ENCODE measurements around the gene PAQR9. TPM values are rescaled to one million over a fixed set of nuclear protein-coding genes. Genes with fewer than 3 reads are reported as not detected.

The PAQR9 gene
- total and polyA plus RNA-seq, 2 donors (not counting 3 experiments of a cell fraction or from before 2014, with no cell fraction given) = not detected

GRCh38 chr3:142971431-142971830, 8.0 kb upstream of the PAQR9 start:
- BruUV-seq (replicated peaks) = no TSS peak
- no peak overlapping the region for H3K9ac ChIP-seq (replicated peaks; ENCODE audit: extremely low read depth, insufficient read depth, low read length)
- H3K27me3 ChIP-seq (ENCODE audit: control insufficient read depth in 2 of 2, insufficient read depth in 2 of 2, low read length in 2 of 2) = peaks cover 5 to 21% of the 10 kb centered on the region in 2 experiments
- H2AFZ ChIP-seq (ENCODE audit: low read depth, low read length) = no peak overlapping the region
- no peak for FAIRE-seq
- peaks cover 4% of the 10 kb centered on the region for H3K4me1 ChIP-seq (ENCODE audit: control insufficient read depth, extremely low read depth, insufficient read depth, low read length)
- no peak for TF ChIP-seq MYC (IDR thresholded peaks at IDR 0.05; ENCODE audit: low read depth, low read length)
- no peak for TF ChIP-seq GATA2 (IDR thresholded peaks at IDR 0.05; ENCODE audit: insufficient read depth, insufficient read length, low read depth, low read length)
- TF ChIP-seq, protein P1, sequence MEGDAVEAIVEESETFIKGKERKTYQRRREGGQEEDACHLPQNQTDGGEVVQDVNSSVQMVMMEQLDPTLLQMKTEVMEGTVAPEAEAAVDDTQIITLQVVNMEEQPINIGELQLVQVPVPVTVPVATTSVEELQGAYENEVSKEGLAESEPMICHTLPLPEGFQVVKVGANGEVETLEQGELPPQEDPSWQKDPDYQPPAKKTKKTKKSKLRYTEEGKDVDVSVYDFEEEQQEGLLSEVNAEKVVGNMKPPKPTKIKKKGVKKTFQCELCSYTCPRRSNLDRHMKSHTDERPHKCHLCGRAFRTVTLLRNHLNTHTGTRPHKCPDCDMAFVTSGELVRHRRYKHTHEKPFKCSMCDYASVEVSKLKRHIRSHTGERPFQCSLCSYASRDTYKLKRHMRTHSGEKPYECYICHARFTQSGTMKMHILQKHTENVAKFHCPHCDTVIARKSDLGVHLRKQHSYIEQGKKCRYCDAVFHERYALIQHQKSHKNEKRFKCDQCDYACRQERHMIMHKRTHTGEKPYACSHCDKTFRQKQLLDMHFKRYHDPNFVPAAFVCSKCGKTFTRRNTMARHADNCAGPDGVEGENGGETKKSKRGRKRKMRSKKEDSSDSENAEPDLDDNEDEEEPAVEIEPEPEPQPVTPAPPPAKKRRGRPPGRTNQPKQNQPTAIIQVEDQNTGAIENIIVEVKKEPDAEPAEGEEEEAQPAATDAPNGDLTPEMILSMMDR (IDR thresholded peaks at IDR 0.05; ENCODE audit: extremely low read depth in 1 of 2, insufficient read depth in 1 of 2, low read depth in 1 of 2, low read length in 2 of 2) = no peak
- TF ChIP-seq POLR2A (IDR thresholded peaks at IDR 0.05; ENCODE audit: low read depth, low read length) = no peak
- no peak for TF ChIP-seq POLR2AphosphoS5 (IDR thresholded peaks at IDR 0.05; ENCODE audit: insufficient read depth, low read depth, low read length)
- no peak for TF ChIP-seq FOS (IDR thresholded peaks at IDR 0.05; ENCODE audit: borderline replicate concordance, insufficient read depth, low read length)
- no peak for TF ChIP-seq EZH2 (IDR thresholded peaks at IDR 0.05; ENCODE audit: borderline replicate concordance, low read depth, low read length, severe bottlenecking)
- TF ChIP-seq MAX (IDR thresholded peaks at IDR 0.05; ENCODE audit: insufficient read depth, insufficient read length) = no peak
- TF ChIP-seq JUN (IDR thresholded peaks at IDR 0.05; ENCODE audit: borderline replicate concordance, insufficient read depth, insufficient read length, low read depth) = no peak
- H3K4me3 ChIP-seq (replicated peaks in 1 of 3; ENCODE audit: insufficient read depth in 1 of 3, low read depth in 1 of 3, low read length in 3 of 3) = no peak overlapping the region
- intact Hi-C loops (cut with micrococcal nuclease) (no loop called here), dilution Hi-C loops (cut with MboI; ENCODE audit: extremely low pct_ligation_motif_present, low sequenced_read_pairs) (no loop called here)
- CTCF ChIA-PET = no interaction called here
- no peak for DNase-seq (ENCODE audit: low read depth, low spot score)
- H3K36me3 ChIP-seq (ENCODE audit: control insufficient read depth in 2 of 2, extremely low read depth in 1 of 2, insufficient read depth in 2 of 2, low read length in 2 of 2) = no peaks in the 10 kb centered on the region
- H3K4me2 ChIP-seq (ENCODE audit: insufficient read depth, low read length) = no peak overlapping the region
- H4K20me1 ChIP-seq (replicated peaks; ENCODE audit: control insufficient read depth, extremely low read depth, insufficient read depth, low read length) = no peaks in the 10 kb centered on the region
- no peaks in the 10 kb centered on the region for H3K9me3 ChIP-seq (replicated peaks; ENCODE audit: control insufficient read depth, insufficient read depth, low read length)
- H3K27ac ChIP-seq (ENCODE audit: insufficient read depth, low read depth, low read length) = no peak overlapping the region
- H3K9me1 ChIP-seq (replicated peaks; ENCODE audit: control insufficient read depth, extremely low read depth, insufficient read depth, low read length) = no peaks in the 10 kb centered on the region
- POLR2A ChIA-PET = no interaction called here
- H3K79me2 ChIP-seq (ENCODE audit: control insufficient read depth, insufficient read depth, low read length) = no peaks in the 10 kb centered on the region

All from endothelial cell of umbilical vein (primary cell).